ENCODE measurements around the gene GLYATL2. TPM values are rescaled to one million over a fixed set of nuclear protein-coding genes. Genes with fewer than 3 reads are reported as not detected.

Gene GLYATL2
- 0.42 TPM for total RNA-seq

- Histone ChIP-seq H3K4me1 (ENCODE audit: insufficient read depth, low read length) (peaks cover 7% of the 10 kb centered on the region), H3K9me3 (ENCODE audit: low read depth, low read length) (no peaks in the 10 kb centered on the region), H3K27me3 (ENCODE audit: insufficient read depth, low read length) (peaks cover 5% of the 10 kb centered on the region), H3K4me3 (ENCODE audit: low read length) (no peak within 1 kb of the TSS)
Measured at GRCh38 chr11:58844361-58845005, at the start of gene GLYATL2. Gene GLYATL2, minus strand, starts transcription at chr11:58844704. Its CDS starts 5,092 bp downstream, at chr11:58839612.

GRCh38 chr11:58893899-58894298 lies 49.4 kb upstream of the GLYATL2 start:
- H3K4me3 ChIP-seq (ENCODE audit: low read length): no peak overlapping the region
- no peaks in the 10 kb centered on the region for H3K9me3 ChIP-seq (ENCODE audit: low read depth, low read length)
- no peaks in the 10 kb centered on the region for H3K4me1 ChIP-seq (ENCODE audit: insufficient read depth, low read length)
- H3K27me3 ChIP-seq (ENCODE audit: insufficient read depth, low read length): no peaks in the 10 kb centered on the region

GRCh38 chr11:58888579-58888978 lies 44.1 kb upstream of the GLYATL2 start:
- Histone ChIP-seq H3K4me1 (ENCODE audit: insufficient read depth, low read length) (no peaks in the 10 kb centered on the region), H3K27me3 (ENCODE audit: insufficient read depth, low read length) (no peaks in the 10 kb centered on the region), H3K9me3 (ENCODE audit: low read depth, low read length) (no peaks in the 10 kb centered on the region), H3K4me3 (ENCODE audit: low read length) (no peak overlapping the region)

- no peaks in the 10 kb centered on the region for H3K27me3 ChIP-seq (ENCODE audit: insufficient read depth, low read length)
Measured at GRCh38 chr11:58887452-58887851, 42.9 kb upstream of the GLYATL2 start.

GRCh38 chr11:58880625-58881024 lies 36.1 kb upstream of the GLYATL2 start:
- Histone ChIP-seq H3K4me3 (ENCODE audit: low read length) (no peak overlapping the region), H3K4me1 (ENCODE audit: insufficient read depth, low read length) (no peaks in the 10 kb centered on the region), H3K27me3 (ENCODE audit: insufficient read depth, low read length) (no peaks in the 10 kb centered on the region), H3K9me3 (ENCODE audit: low read depth, low read length) (no peaks in the 10 kb centered on the region)

More at GRCh38 chr11:58887452-58887851, 42.9 kb upstream of the GLYATL2 start:
- no peaks in the 10 kb centered on the region for H3K4me1 ChIP-seq (ENCODE audit: insufficient read depth, low read length)
- H3K4me3 ChIP-seq (ENCODE audit: low read length): no peak overlapping the region
- H3K9me3 ChIP-seq (ENCODE audit: low read depth, low read length): no peaks in the 10 kb centered on the region

GRCh38 chr11:58880166-58880565 lies 35.7 kb upstream of the GLYATL2 start:
- Histone ChIP-seq H3K4me3 (ENCODE audit: low read length) (no peak overlapping the region), H3K4me1 (ENCODE audit: insufficient read depth, low read length) (no peaks in the 10 kb centered on the region), H3K9me3 (ENCODE audit: low read depth, low read length) (no peaks in the 10 kb centered on the region), H3K27me3 (ENCODE audit: insufficient read depth, low read length) (no peaks in the 10 kb centered on the region)

GRCh38 chr11:58867556-58867955 lies 23.1 kb upstream of the GLYATL2 start:
- Histone ChIP-seq H3K4me1 (ENCODE audit: insufficient read depth, low read length) (no peaks in the 10 kb centered on the region), H3K27me3 (ENCODE audit: insufficient read depth, low read length) (no peaks in the 10 kb centered on the region), H3K9me3 (ENCODE audit: low read depth, low read length) (peaks cover under 1% of the 10 kb centered on the region), H3K4me3 (ENCODE audit: low read length) (no peak overlapping the region)

GRCh38 chr11:58866788-58867187 lies 22.3 kb upstream of the GLYATL2 start:
- H3K27me3 ChIP-seq (ENCODE audit: insufficient read depth, low read length): no peaks in the 10 kb centered on the region
- peaks cover 8% of the 10 kb centered on the region for H3K9me3 ChIP-seq (ENCODE audit: low read depth, low read length)
- H3K4me1 ChIP-seq (ENCODE audit: insufficient read depth, low read length): no peaks in the 10 kb centered on the region
- H3K4me3 ChIP-seq (ENCODE audit: low read length): no peak overlapping the region

- Histone ChIP-seq H3K27me3 (ENCODE audit: insufficient read depth, low read length) (no peaks in the 10 kb centered on the region), H3K9me3 (ENCODE audit: low read depth, low read length) (peaks cover 13% of the 10 kb centered on the region), H3K4me1 (ENCODE audit: insufficient read depth, low read length) (no peaks in the 10 kb centered on the region), H3K4me3 (ENCODE audit: low read length) (no peak overlapping the region)
Measured at GRCh38 chr11:58864335-58864734, 19.8 kb upstream of the GLYATL2 start.

GRCh38 chr11:58863697-58864096 lies 19.2 kb upstream of the GLYATL2 start:
- H3K9me3 ChIP-seq (ENCODE audit: low read depth, low read length): peaks cover 13% of the 10 kb centered on the region

GRCh38 chr11:58861533-58861932 lies 17.0 kb upstream of the GLYATL2 start:
- H3K4me3 ChIP-seq (ENCODE audit: low read length): no peak overlapping the region
- H3K9me3 ChIP-seq (ENCODE audit: low read depth, low read length): peaks cover 13% of the 10 kb centered on the region
- H3K4me1 ChIP-seq (ENCODE audit: insufficient read depth, low read length): no peaks in the 10 kb centered on the region

More at GRCh38 chr11:58863697-58864096, 19.2 kb upstream of the GLYATL2 start:
- Histone ChIP-seq H3K27me3 (ENCODE audit: insufficient read depth, low read length) (no peaks in the 10 kb centered on the region), H3K4me3 (ENCODE audit: low read length) (no peak overlapping the region), H3K4me1 (ENCODE audit: insufficient read depth, low read length) (no peaks in the 10 kb centered on the region)

GRCh38 chr11:58856806-58857205 lies 12.3 kb upstream of the GLYATL2 start:
- Histone ChIP-seq H3K4me3 (ENCODE audit: low read length) (no peak overlapping the region), H3K4me1 (ENCODE audit: insufficient read depth, low read length) (no peaks in the 10 kb centered on the region), H3K27me3 (ENCODE audit: insufficient read depth, low read length) (no peaks in the 10 kb centered on the region), H3K9me3 (ENCODE audit: low read depth, low read length) (peaks cover 5% of the 10 kb centered on the region)

More at GRCh38 chr11:58861533-58861932, 17.0 kb upstream of the GLYATL2 start:
- no peaks in the 10 kb centered on the region for H3K27me3 ChIP-seq (ENCODE audit: insufficient read depth, low read length)

GRCh38 chr11:58845386-58845785 lies 882 bp upstream of the GLYATL2 start:
- peaks cover 5% of the 10 kb centered on the region for H3K27me3 ChIP-seq (ENCODE audit: insufficient read depth, low read length)
- H3K9me3 ChIP-seq (ENCODE audit: low read depth, low read length): no peaks in the 10 kb centered on the region
- H3K4me3 ChIP-seq (ENCODE audit: low read length): no peak overlapping the region
- H3K4me1 ChIP-seq (ENCODE audit: insufficient read depth, low read length): peaks cover 7% of the 10 kb centered on the region

- H3K4me3 ChIP-seq (ENCODE audit: low read length): no peak overlapping the region
- no peaks in the 10 kb centered on the region for H3K4me1 ChIP-seq (ENCODE audit: insufficient read depth, low read length)
- H3K27me3 ChIP-seq (ENCODE audit: insufficient read depth, low read length): no peaks in the 10 kb centered on the region
- no peaks in the 10 kb centered on the region for H3K9me3 ChIP-seq (ENCODE audit: low read depth, low read length)
Measured at GRCh38 chr11:58837707-58838388, 6.7 kb downstream of the GLYATL2 start.

- Histone ChIP-seq H3K27me3 (ENCODE audit: insufficient read depth, low read length) (peaks cover 5% of the 10 kb centered on the region), H3K9me3 (ENCODE audit: low read depth, low read length) (no peaks in the 10 kb centered on the region), H3K4me3 (ENCODE audit: low read length) (no peak overlapping the region), H3K4me1 (ENCODE audit: insufficient read depth, low read length) (no peaks in the 10 kb centered on the region)
Measured at GRCh38 chr11:58832056-58832645, 12.4 kb downstream of the GLYATL2 start.
